T-helper 17 cell (primary cell): ENCODE measurements around the gene CD2BP2. TPM values are rescaled to one million over a fixed set of nuclear protein-coding genes. Genes with fewer than 3 reads are reported as not detected.

Experiments used
- ATAC-seq: fragments of 150-1000 bp; cut with Tn5 transposase; 2 replicates; pipeline ENCODE4 v1.10.0; 2021; ENCODE audit warnings: mild to moderate bottlenecking, moderate library complexity
- DNase-seq, 3 donors: peaks; one replicate each; pipeline versions ENCODE4 v3.0.0 to v3.0.0-alpha.2; 2020 to 2021
- H3K9me3 ChIP-seq: one replicate; pipeline ENCODE4 v1.7.0; 2013; ENCODE audit warnings: low read length, mild to moderate bottlenecking; ENCODE audit not compliant: control insufficient read depth, poor library complexity, severe bottlenecking
- H3K27ac Mint-ChIP-seq: one replicate; pipeline ENCODE4 v1.8.0; 2022; ENCODE audit warnings: mild to moderate bottlenecking, moderate library complexity, mixed read lengths
- H3K27me3 Mint-ChIP-seq: one replicate; pipeline ENCODE4 v1.8.0; 2022; ENCODE audit warnings: mixed read lengths
- H3K36me3 Mint-ChIP-seq: one replicate; pipeline ENCODE4 v1.8.0; 2022; ENCODE audit warnings: low read depth, mixed read lengths
- H3K4me1 Mint-ChIP-seq: one replicate; pipeline ENCODE4 v1.8.0; 2022; ENCODE audit warnings: mild to moderate bottlenecking, mixed read lengths
- H3K4me3 Mint-ChIP-seq: one replicate; pipeline ENCODE4 v1.8.0; 2022; ENCODE audit warnings: mild to moderate bottlenecking, moderate library complexity, mixed read lengths
- total RNA-seq, 4 donors: library from RNA in 2 of 4; stranded (reverse) in 2 of 4; gene quantifications; one replicate each; pipeline ENCODE4 v1.2.3 and lab custom pipeline; 2022 to 2026

CD2BP2 gene
- total RNA-seq, 2 donors from 2014 or later, result 35.5 to 44.8 TPM

DNA sequence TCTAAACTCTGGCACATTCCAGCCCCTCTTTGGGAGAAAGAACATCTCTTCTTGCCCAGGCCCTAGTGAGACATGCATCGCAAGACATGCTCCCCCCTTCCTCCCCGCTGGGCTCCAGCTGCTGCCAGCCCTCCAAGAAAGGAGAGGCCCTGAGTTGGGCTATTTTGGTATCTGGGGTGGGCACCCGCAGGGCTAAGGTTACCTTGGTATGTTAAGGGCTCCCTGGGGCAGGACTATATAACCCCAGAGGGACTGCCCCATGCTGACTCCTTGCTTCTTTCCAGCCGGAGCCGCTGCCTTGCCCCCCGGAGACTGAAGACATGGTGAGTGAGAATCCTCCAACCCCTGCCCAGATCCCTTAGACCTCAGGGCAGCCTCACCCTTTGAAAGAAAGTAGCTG lies 19.4 kb upstream of the CD2BP2 start, which contains the start of gene MYL11:
TSS of gene MYL11 (plus strand) at position 265 of the 400 bp plus-strand sequence. CDS start at position 321, 56 bp downstream.
- H3K27ac Mint-ChIP-seq, result peak within 1 kb of the TSS; percentile 99
- ATAC-seq (no peak), DNase-seq (no peak)
- peaks cover 41% of the 10 kb centered on the region for H3K4me1 Mint-ChIP-seq
- peaks cover 2% of the 10 kb centered on the region for H3K36me3 Mint-ChIP-seq
- no peaks in the 10 kb centered on the region for H3K9me3 ChIP-seq
- no peaks in the 10 kb centered on the region for H3K27me3 Mint-ChIP-seq
- H3K4me3 Mint-ChIP-seq, result no peak within 1 kb of the TSS

DNA sequence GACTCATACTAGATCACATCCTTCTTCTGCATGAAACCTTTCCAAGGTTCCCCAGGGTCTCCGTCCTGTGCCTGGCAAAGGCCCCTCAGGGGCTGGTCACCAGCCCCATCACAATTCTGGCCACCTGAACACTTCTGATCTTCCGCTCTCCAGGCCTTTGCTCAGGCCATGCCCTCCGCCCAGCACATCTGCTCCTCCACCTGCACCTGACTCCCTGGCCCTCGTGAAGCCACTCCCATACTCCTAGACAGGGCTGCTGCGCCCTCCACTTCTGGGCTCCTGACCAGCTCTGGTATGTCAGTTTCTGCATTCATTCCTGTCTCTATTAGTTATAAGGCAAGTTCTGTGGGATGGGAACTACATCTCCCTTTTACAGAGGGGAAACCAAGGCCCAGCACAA lies 17.6 kb upstream of the CD2BP2 start:
- peaks cover 45% of the 10 kb centered on the region for H3K4me1 Mint-ChIP-seq
- ATAC-seq, result no peak
- H3K27ac Mint-ChIP-seq, result peak overlapping the region; percentile 57
- no peaks in the 10 kb centered on the region for H3K9me3 ChIP-seq
- H3K27me3 Mint-ChIP-seq, result no peaks in the 10 kb centered on the region
- no peak for DNase-seq
- peak overlapping the region; percentile 59 for H3K4me3 Mint-ChIP-seq
- H3K36me3 Mint-ChIP-seq, result no peaks in the 10 kb centered on the region

DNA sequence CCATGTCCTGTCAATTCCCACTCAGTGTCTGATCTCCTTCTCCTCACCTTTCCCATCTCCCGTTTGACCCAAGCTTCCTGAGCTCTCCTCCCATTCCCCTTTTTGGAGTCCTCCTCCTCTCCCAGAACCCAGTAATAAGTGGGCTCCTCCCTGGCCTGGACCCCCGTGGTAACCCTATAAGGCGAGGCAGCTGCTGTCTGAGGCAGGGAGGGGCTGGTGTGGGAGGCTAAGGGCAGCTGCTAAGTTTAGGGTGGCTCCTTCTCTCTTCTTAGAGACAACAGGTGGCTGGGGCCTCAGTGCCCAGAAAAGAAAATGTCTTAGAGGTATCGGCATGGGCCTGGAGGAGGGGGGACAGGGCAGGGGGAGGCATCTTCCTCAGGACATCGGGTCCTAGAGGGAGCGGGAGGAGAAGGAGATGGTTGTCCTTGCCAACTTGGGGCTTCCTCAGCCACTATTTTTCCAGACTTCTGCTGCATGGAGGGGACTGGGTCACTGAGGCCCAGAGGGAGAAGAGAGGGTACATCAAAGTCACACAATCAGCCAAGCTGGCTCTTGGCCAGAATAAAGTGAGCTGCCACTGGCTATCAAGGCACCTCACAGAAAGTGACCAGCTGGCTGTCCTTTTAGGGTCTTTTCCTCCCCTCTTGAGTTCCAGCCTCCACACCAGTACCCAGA lies 17.1 kb upstream of the CD2BP2 start:
- ATAC-seq (no peak), DNase-seq (no peak)
- H3K4me1 Mint-ChIP-seq, result peaks cover 47% of the 10 kb centered on the region
- no peaks in the 10 kb centered on the region for H3K9me3 ChIP-seq
- no peaks in the 10 kb centered on the region for H3K27me3 Mint-ChIP-seq
- H3K36me3 Mint-ChIP-seq, result no peaks in the 10 kb centered on the region
- peak overlapping the region; percentile 90 for H3K4me3 Mint-ChIP-seq
- H3K27ac Mint-ChIP-seq, result peak overlapping the region; percentile 95

DNA sequence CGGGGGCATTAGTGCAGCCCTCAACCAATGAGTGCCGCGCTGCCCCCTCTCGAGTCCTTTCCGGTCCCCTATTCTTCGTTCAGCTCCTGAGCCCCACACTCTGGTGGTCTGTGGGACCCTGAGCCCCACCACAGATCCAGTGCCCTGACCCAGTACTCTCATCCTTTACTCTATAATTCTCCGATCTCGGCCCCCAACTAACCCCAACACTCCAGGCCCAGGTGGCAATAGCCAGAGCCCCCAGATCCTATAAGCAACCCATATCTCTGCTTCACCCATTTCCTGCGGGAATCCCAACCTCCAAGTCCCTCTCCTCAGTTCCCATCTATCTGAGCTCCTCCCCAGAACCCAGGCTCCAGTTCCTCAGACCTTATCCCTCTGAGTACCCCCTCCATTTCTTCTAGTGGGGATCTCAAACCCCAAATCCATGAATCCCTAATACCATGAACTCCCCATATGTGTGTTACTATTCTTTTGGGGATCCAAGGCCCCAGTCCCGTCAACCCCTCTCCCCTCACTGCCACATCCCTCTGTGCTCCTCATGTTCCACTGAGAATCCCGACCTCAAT lies 16.2 kb upstream of the CD2BP2 start:
- Mint-ChIP-seq H3K36me3 (no peaks in the 10 kb centered on the region), H3K27ac (peak overlapping the region; percentile 95), H3K4me3 (peak overlapping the region; percentile 90), H3K4me1 (peaks cover 53% of the 10 kb centered on the region), H3K27me3 (no peaks in the 10 kb centered on the region)
- no peaks in the 10 kb centered on the region for H3K9me3 ChIP-seq
- ATAC-seq (no peak), DNase-seq (no peak)

DNA sequence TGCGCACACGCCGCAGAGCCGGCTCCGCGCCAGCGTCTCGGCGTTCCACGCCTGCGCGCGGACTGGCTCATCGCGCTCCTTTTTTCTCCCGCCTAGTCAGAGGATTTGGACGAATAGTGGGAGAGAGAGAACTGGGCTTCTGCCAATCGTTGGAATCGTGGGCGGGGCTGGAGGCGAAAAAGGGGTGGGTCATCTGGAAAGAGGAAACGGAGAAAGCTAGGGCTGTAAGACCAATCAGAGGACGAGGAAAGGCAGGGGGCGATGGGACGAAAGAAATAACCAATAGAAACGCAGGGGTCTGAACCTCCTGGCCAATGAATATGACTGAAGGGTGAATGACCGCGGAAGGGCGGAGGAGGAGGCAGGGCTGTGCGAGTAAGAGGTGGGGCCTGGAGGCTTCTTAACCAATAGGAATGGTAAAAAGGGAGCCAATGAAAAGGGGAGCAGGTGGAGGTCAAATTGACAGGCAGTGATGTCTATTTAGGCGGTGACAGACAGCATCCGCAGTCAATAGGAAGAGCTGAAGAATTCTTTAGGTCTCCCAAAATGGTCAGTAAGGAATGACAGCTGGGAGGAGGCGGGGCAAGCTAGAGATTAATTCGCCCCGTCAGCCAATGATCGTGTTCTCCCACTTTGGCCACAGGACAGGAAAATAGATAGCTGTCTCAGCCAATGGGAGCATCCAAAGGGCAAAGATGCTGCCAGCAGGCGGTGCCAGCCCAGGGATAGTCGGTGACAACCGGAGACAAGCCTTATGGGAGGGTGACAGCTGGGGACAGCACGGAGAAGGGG lies 15.5 kb upstream of the CD2BP2 start, which contains the start of gene TBC1D10B:
TSS of gene TBC1D10B (minus strand) at position 39 of the 792 bp plus-strand sequence. CDS start 311 bp downstream, outside the sequence.
- peaks cover 53% of the 10 kb centered on the region for H3K4me1 Mint-ChIP-seq
- no peaks in the 10 kb centered on the region for H3K36me3 Mint-ChIP-seq
- H3K27me3 Mint-ChIP-seq, result no peaks in the 10 kb centered on the region
- ATAC-seq (peak; percentile 87), DNase-seq (peak; percentile 90 to 98 (median 96))
- H3K4me3 Mint-ChIP-seq, result peak within 1 kb of the TSS; percentile 94
- H3K9me3 ChIP-seq, result no peaks in the 10 kb centered on the region
- peak within 1 kb of the TSS; percentile 95 for H3K27ac Mint-ChIP-seq

DNA sequence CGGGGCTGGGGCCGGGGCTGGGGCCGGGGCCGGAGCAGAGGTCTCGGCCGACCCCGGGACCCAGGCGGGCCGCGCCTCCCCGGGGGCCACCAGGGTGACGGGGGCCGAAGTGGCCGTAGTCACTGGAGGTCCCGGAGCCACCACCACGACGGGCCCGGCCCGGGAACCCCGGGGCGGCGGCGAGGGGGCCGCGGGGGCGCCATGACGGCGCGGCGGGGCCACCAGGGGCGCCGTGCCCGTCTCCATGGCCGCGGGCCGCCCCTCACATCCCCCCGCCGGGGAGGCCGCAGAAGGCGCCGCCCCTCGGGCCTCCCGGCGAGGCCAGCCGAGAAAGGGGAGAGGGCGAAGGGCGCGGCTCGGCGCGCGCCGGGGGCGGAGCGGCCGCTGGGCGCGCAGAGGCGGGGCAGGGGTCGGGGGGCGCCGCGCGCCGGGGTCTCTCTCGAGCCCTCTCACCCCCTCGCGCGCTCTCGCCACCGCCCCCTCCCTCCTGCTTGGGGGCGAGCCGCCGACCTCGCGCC lies 14.9 kb upstream of the CD2BP2 start:
- Mint-ChIP-seq H3K36me3 (peaks cover 4% of the 10 kb centered on the region), H3K4me1 (peaks cover 55% of the 10 kb centered on the region), H3K4me3 (peak overlapping the region; percentile 94), H3K27me3 (no peaks in the 10 kb centered on the region), H3K27ac (peak overlapping the region; percentile 95)
- no peaks in the 10 kb centered on the region for H3K9me3 ChIP-seq
- ATAC-seq (peak; percentile 0), DNase-seq (no peak)

DNA sequence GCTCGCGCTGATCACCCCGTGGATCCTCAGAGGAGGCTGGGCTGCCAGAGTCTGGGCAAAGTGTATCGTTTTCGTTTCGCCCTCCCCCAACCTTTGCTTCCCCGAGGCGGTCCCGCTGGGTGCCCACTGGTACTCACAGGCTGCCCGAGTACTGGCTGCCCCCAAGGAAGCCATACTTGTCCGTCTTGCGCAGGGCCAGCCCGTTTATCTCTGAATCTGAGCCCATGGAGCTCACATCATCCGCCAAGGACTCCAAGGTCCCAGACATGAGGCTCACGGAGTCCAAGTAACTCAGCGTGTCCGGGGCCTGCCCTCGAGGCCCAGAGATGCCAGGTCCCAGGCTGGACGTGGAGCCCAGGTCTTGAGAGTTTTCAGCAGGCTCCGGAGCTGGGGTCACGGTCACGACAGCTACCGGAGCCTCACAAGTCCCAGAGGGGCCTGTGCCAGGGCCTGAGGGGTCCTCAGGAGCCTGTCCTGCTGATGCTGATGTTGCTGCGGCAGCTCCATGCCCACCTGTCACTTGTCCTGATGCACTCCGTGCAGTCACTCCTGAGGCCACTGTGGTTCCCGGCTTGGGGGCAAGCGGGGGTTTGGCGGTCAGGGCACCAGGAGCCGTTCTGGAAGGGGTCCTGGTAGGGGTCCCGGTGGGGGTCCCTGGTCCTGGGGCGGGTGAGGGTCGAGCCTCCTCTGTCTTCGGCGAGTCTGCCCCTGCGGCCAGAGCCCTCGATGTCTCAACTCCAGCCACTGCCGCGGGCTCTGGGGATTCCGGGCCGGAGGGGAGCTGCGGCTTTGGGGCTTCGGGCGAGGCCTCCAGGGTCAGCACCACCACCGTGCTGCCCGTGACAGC lies 14.2 kb upstream of the CD2BP2 start:
- Mint-ChIP-seq H3K27me3 (no peaks in the 10 kb centered on the region), H3K4me3 (peak overlapping the region; percentile 94), H3K27ac (peak overlapping the region; percentile 94), H3K36me3 (peaks cover 4% of the 10 kb centered on the region), H3K4me1 (peaks cover 55% of the 10 kb centered on the region)
- no peak for ATAC-seq
- no peak for DNase-seq
- no peaks in the 10 kb centered on the region for H3K9me3 ChIP-seq

DNA sequence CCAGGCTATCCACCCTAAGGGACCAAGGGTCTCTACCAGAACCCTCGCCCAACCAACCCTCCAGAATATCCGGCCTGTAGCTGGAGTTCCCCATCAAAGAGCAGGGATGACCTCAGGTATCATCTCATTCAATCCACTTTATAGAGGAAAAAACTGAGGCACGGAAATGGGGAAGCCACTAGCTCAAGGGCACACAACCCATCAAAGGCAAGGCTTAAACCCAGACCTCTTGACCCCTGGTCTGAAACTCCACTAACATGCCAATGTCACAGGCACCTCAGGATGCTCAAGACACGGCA lies 13.6 kb upstream of the CD2BP2 start:
- Mint-ChIP-seq H3K4me3 (peak overlapping the region; percentile 94), H3K27ac (peak overlapping the region; percentile 94), H3K36me3 (peaks cover 4% of the 10 kb centered on the region), H3K27me3 (no peaks in the 10 kb centered on the region), H3K4me1 (peaks cover 55% of the 10 kb centered on the region)
- no peaks in the 10 kb centered on the region for H3K9me3 ChIP-seq
- ATAC-seq (no peak), DNase-seq (no peak)

DNA sequence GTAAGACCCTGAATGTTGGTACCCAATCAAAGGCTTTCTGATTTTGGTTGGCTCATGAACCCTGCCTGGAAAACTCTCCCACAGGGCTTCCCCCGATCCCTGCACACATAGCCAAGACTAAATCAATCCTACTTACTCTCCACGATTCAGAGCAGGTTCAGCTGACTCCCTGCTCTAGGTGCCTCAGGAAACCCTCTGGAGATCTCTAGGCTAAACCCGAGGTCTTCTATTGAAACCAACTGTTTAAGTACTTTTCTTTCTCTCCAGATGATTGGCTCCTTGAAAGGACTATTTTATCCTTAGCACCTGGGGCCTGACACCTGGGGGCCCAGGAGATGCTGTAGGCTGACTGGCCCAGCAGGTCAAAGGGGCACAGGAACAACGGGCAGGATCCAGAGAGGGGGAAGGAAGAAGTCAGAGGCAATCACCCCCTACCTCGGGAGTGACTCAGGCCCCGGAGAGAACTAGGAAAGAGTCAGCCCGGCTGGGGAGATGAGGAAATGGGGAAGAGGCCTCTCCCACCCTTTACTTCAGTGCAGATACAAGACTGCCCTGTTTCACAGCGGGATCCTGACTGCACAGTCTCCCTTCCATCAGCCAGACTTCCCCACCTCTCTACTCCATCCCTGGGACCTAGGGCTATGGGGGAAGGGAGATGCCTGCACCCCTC lies 13.1 kb upstream of the CD2BP2 start:
- no peak for ATAC-seq
- H3K4me1 Mint-ChIP-seq, result peaks cover 57% of the 10 kb centered on the region
- DNase-seq, result no peak
- H3K27ac Mint-ChIP-seq, result peak overlapping the region; percentile 94
- H3K9me3 ChIP-seq, result no peaks in the 10 kb centered on the region
- H3K27me3 Mint-ChIP-seq, result no peaks in the 10 kb centered on the region
- peaks cover 5% of the 10 kb centered on the region for H3K36me3 Mint-ChIP-seq
- peak overlapping the region; percentile 94 for H3K4me3 Mint-ChIP-seq

DNA sequence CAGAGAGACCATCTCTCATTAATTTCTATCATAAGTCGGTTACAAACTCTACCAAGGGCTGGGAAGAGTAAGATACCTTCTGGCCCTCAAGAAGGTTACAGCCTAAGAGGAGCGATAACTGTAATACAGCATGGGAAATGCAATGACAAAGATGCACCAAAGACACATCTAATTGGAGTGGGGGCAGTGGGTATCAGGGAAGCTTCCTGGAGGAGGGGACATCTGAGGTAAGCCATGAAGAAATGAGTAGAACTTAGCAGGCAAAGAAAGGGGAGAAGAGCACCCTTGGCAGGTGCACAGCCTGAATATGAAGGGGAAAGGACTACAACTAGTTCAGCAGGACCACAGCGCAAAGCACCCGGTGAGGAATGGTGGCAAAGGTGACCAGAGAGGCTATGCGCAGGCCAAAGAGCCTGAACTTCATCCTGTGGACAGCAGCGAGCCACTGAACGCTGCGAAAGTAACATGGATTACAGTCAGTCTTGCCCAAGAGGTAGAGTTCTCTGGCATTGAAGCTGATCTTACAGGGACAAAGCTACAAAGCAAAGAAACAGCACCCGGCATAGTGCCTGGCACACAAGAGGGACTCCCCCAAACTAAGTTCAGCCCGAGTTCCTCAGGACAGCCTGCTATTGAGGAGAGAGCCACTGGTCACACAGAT lies 12.4 kb upstream of the CD2BP2 start:
- H3K4me1 Mint-ChIP-seq, result peaks cover 58% of the 10 kb centered on the region
- H3K27ac Mint-ChIP-seq, result peak overlapping the region; percentile 94
- no peaks in the 10 kb centered on the region for H3K27me3 Mint-ChIP-seq
- H3K4me3 Mint-ChIP-seq, result peak overlapping the region; percentile 94
- no peaks in the 10 kb centered on the region for H3K9me3 ChIP-seq
- peaks cover 8% of the 10 kb centered on the region for H3K36me3 Mint-ChIP-seq
- ATAC-seq (no peak), DNase-seq (no peak)

DNA sequence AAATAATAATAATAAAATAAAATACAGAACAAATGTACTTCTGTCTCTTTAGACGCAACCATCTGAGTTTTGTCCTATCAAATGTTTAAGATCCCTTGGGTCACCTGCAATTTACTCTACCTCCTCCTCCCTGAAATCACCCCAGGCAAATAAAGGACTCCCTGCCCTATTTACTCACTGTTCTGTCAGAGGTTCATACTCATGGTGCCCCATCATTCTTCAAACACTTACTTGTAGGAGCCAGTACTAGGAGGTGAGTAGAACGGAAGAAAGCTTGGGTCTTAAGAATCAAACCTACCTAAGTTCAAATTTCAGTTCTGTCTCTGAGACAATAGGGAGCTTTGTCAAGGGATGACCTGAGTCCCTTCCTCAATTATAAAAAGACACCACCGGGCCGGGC lies 11.4 kb upstream of the CD2BP2 start:
- H3K4me1 Mint-ChIP-seq, result peaks cover 50% of the 10 kb centered on the region
- no peaks in the 10 kb centered on the region for H3K9me3 ChIP-seq
- peak overlapping the region; percentile 94 for H3K27ac Mint-ChIP-seq
- DNase-seq (no peak), ATAC-seq (no peak)
- no peaks in the 10 kb centered on the region for H3K27me3 Mint-ChIP-seq
- peak overlapping the region; percentile 94 for H3K4me3 Mint-ChIP-seq
- H3K36me3 Mint-ChIP-seq, result peaks cover 12% of the 10 kb centered on the region

DNA sequence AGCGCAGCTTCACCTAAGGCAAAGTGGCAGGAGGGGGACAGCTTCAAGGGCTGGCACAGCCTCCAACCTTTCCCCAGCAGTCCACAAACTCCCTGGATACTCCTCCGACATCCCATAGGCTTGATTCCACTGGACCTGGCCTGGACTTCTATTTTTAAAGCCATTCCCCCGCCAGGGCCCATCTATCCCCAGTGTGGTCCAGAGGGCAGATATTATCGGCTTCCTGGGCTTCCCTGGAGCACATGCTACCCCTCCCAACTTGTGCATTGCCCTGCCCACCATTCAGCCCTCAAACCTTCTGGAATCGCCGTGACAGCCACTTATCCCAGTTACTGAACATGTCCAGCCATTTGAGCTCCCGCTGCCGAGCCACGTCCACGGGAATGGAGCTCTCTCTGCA lies 10.1 kb upstream of the CD2BP2 start:
- ATAC-seq (no peak), DNase-seq (no peak)
- Mint-ChIP-seq H3K27ac (peak overlapping the region; percentile 53), H3K4me1 (peaks cover 39% of the 10 kb centered on the region), H3K27me3 (no peaks in the 10 kb centered on the region), H3K36me3 (peaks cover 15% of the 10 kb centered on the region), H3K4me3 (no peak overlapping the region)
- H3K9me3 ChIP-seq, result no peaks in the 10 kb centered on the region
